Kidney (tissue), 14 donors: ENCODE data around the gene KCNJ11. TPM values are rescaled to one million over a fixed set of nuclear protein-coding genes. Genes with fewer than 3 reads are reported as not detected.

ENCODE experiments used
- DNase-seq, 5 donors: peaks; one replicate each; pipeline ENCODE4 v3.0.0-alpha.2; 2013 to 2020
- FAIRE-seq: peaks from 2 replicates; lab custom pipeline; 2012; peaks lifted over from hg19 to GRCh38; lab: Jason Lieb, UNC
- H3K27ac ChIP-seq, 2 donors: one replicate each; pipeline ENCODE4 v1.7.0; 2013; ENCODE audit warnings: low read depth in 2 of 2, low read length in 2 of 2, inconsistent platforms in 1 of 2
- H3K27me3 ChIP-seq: one replicate; pipeline ENCODE4 v1.7.1; 2013; ENCODE audit warnings: low read length, inconsistent platforms; ENCODE audit not compliant: control insufficient read depth, insufficient read depth
- H3K36me3 ChIP-seq, 3 donors: one replicate each; pipeline versions ENCODE4 v1.7.0 to v1.7.1; 2013; ENCODE audit warnings: low read length in 3 of 3, control low read depth in 1 of 3, inconsistent platforms in 1 of 3; ENCODE audit not compliant: insufficient read depth in 3 of 3, control insufficient read depth in 2 of 3
- H3K4me1 ChIP-seq, 3 donors: one replicate each; pipeline versions ENCODE4 v1.7.0 to v1.7.1; 2013; ENCODE audit warnings: low read length in 3 of 3, inconsistent platforms in 1 of 3, low read depth in 1 of 3; ENCODE audit not compliant: control insufficient read depth in 2 of 3, insufficient read depth in 2 of 3
- H3K4me3 ChIP-seq, 3 donors: one replicate each; pipeline versions ENCODE4 v1.7.0 to v1.8.1; 2013; ENCODE audit warnings: low read length in 3 of 3, control low read depth in 1 of 3, inconsistent platforms in 1 of 3
- H3K9ac ChIP-seq, 3 donors: one replicate each; pipeline versions ENCODE4 v1.7.0 to v1.7.1; 2013; ENCODE audit warnings: low read length in 3 of 3, control low read depth in 1 of 3, inconsistent platforms in 1 of 3
- H3K9me3 ChIP-seq, 3 donors: one replicate each; pipeline versions ENCODE4 v1.7.0 to v1.7.1; 2013; ENCODE audit warnings: low read length in 3 of 3, control low read depth in 1 of 3, inconsistent platforms in 1 of 3; ENCODE audit not compliant: control insufficient read depth in 2 of 3, insufficient read depth in 1 of 3
- intact Hi-C: fragments of 100-400 bp; cut with DNase I; formaldehyde crosslinking; loops from one replicate; pipeline ENCODE4 v1.11.1; 2022
- polyA plus RNA-seq: library from polyadenylated mRNA; stranded (reverse); fragments of 350-450 nt; fragmentation: Illumina TruSeq; extraction: RNeasy Lipid Tissue Mini Kit (QIAGEN cat#74804); gene quantifications from one replicate; pipeline ENCODE4 v1.2.3, GENCODE V29; 2014; ENCODE audit warnings: low read depth, low replicate concordance; ENCODE audit not compliant: insufficient read depth
- total RNA-seq: library from RNA; stranded (reverse); fragmentation: NEBNext Ultra II Directional; extraction: Animal tissue kit (Norgen Biotek cat#: 25700); gene quantifications from one replicate; pipeline ENCODE4 v1.2.1, GENCODE V29; 2021
- TF ChIP-seq, protein P1 (sequence below): IDR thresholded peaks from 3 replicates; pipeline ENCODE4 v1.5.1; 2012; ENCODE audit warnings: mild to moderate bottlenecking, moderate library complexity, borderline replicate concordance; ENCODE audit not compliant: insufficient read depth; ENCODE audit errors: extremely low read depth
- donor health status: control.
- donor health status: control.
- donor health status: control.
- donor health status: control.
- donor health status: control.
- donor health status: DM: yes; HTN: yes; CAD: no.
- donor health status: Normal renal cell carcinoma (clear cell type).

The KCNJ11 gene
- total and polyA plus RNA-seq, 2 donors from 2014 or later: 3.6 to 4.8 TPM

DNA sequence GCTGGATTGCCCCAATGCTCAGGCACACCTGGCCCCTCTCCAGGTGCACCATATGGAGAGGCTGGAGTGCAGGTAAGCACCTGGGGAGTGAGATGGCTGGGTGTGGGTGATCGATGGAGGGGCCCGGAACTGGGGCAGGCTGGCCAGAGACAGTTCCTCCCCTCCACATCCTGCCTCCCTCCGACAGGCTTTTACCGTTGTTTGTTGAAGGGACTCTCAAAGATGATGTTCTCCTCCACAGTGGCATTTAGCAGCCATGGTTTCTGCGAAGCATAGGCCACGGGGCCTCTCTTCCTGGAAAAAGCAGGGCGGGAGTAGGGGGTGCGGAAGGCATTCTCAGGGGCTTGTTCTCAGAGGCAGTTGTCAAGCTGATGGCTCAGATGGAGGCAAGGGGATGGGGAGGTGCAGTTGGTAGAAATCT lies 25.9 kb upstream of the KCNJ11 start:
- DNase-seq (no peak), FAIRE-seq (no peak)
- H3K9ac ChIP-seq: no peak overlapping the region
- H3K9me3 ChIP-seq: no peaks in the 10 kb centered on the region
- no peak overlapping the region for H3K4me3 ChIP-seq
- no peaks in the 10 kb centered on the region for H3K27me3 ChIP-seq
- peaks cover 0 to 5% (median 0%) of the 10 kb centered on the region in 3 donors for H3K4me1 ChIP-seq
- TF ChIP-seq, protein P1, sequence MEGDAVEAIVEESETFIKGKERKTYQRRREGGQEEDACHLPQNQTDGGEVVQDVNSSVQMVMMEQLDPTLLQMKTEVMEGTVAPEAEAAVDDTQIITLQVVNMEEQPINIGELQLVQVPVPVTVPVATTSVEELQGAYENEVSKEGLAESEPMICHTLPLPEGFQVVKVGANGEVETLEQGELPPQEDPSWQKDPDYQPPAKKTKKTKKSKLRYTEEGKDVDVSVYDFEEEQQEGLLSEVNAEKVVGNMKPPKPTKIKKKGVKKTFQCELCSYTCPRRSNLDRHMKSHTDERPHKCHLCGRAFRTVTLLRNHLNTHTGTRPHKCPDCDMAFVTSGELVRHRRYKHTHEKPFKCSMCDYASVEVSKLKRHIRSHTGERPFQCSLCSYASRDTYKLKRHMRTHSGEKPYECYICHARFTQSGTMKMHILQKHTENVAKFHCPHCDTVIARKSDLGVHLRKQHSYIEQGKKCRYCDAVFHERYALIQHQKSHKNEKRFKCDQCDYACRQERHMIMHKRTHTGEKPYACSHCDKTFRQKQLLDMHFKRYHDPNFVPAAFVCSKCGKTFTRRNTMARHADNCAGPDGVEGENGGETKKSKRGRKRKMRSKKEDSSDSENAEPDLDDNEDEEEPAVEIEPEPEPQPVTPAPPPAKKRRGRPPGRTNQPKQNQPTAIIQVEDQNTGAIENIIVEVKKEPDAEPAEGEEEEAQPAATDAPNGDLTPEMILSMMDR: no peak
- no peak overlapping the region for H3K27ac ChIP-seq
- no peaks in the 10 kb centered on the region for H3K36me3 ChIP-seq
- intact Hi-C loops: no loop called here

DNA sequence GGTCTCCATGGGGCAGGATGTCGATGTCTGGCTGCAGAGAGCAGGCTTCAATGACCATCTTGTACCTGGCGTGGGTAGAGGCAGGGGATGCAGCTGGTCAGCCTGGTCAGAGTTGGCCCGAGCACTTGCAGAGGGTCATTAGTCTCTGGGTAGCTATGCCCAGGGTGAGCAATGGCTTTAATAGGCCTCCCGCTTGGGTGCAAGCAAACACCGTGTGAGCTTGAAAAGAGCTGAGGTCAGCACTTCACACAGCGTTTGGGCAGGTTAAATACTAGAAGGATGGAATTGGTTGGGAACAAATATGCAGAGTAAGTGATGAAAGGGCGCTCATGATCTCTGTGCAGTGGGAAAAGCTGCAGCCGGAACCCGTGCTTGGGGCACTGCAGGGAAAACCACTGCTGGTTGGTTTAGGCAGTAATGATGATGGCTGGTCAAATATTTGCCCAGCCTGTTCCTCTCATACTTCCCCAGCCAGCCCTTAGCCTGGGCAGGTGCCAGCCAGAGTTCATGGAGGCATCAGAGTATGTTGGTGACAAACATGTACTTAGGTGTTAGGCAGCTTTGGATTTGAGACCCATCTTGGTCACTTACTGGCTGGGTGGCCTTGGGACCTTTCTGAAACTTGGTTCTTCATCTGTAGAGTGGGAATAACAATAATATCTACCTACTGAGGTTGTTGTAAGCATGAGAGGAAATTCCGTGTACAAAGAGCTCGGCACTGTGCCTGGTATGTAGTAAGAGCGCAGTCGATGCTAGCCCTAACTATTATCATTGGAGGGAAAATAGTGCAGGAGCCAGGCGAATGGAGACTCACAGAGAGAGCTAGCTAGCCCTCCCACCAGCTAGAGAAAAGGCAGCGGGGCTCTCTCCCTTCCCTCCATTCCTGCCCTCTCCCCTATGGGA lies 25.2 kb upstream of the KCNJ11 start:
- H3K4me3 ChIP-seq: no peak overlapping the region
- peak in 1 of 5 donors; percentile 32 for DNase-seq
- no peak overlapping the region for H3K9ac ChIP-seq
- no peak overlapping the region for H3K27ac ChIP-seq
- H3K9me3 ChIP-seq: no peaks in the 10 kb centered on the region
- H3K4me1 ChIP-seq: peaks cover 0 to 5% (median 0%) of the 10 kb centered on the region in 3 donors
- intact Hi-C loops: no loop called here
- no peak for FAIRE-seq
- no peaks in the 10 kb centered on the region for H3K36me3 ChIP-seq
- H3K27me3 ChIP-seq: no peaks in the 10 kb centered on the region
- TF ChIP-seq, protein P1: no peak

DNA sequence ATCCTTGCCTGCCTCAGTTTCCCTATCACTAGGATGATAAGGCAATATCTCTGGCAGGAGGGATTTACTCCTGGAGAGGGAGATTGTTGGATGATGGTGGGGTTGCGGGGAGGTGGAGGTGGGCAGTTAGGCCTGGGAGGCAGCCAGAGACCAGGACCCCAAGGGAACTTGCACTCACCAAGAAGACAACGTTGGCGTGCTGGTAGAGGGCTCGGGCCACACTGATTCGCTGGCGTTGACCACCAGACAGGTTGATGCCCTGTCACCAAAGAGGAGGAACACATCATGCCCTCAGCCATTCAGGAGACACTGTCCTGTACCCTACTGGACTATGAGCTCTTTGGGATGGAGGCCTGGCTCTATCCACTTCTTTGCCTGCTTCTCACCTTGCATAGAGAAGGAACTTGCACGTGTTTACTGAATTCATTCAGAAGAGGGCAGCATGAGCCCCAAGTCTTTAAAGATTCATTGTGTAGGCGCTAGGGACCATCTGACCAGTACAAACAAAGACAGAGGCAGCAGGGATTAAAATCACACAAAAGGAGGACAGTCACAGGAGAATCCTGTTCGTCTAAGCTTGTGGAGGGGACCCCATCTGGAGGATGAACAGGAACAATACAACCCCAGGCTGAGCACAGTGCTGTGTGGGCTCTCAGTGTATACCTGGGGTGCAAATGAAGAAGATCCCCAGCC lies 24.2 kb upstream of the KCNJ11 start:
- Histone ChIP-seq H3K36me3 (no peaks in the 10 kb centered on the region), H3K27me3 (no peaks in the 10 kb centered on the region), H3K4me1 (peaks cover 0 to 5% (median 0%) of the 10 kb centered on the region in 3 donors), H3K9me3 (no peaks in the 10 kb centered on the region), H3K4me3 (no peak overlapping the region), H3K9ac (no peak overlapping the region), H3K27ac (no peak overlapping the region)
- FAIRE-seq: no peak
- DNase-seq: peak in 1 of 5 donors; percentile 4
- intact Hi-C loops: no loop called here
- TF ChIP-seq, protein P1: no peak
